HG02938 (cell line): Measurements from ENCODE around the gene ALDH18A1.
A peak's percentile ranks its signal among the peaks of the same experiment; 100 is the strongest.
"Not testable (repeated sequence)": the region's sequence is repeated elsewhere in the genome, so short reads cannot be mapped to it uniquely, and the experiment has no call there.

Experiments
- ATAC-seq: cut with Tn5 transposase; IDR thresholded peaks from one replicate; pipeline ENCODE4 v1.9.1; 2021; ENCODE audit warnings: mild to moderate bottlenecking, moderate library complexity; ENCODE audit not compliant: unreplicated experiment

Gene ALDH18A1

GRCh38 chr10:95656291-95657164 lies at the start of gene ALDH18A1:
Gene ALDH18A1 (minus strand): TSS chr10:95656711. CDS start chr10:95653377, 3,334 bp downstream.
- peak; percentile 80 for ATAC-seq

- no peak for ATAC-seq
Observed at GRCh38 chr10:95698415-95698814, 41.9 kb upstream of the ALDH18A1 start.

GRCh38 chr10:95697429-95697828 lies 40.9 kb upstream of the ALDH18A1 start:
- ATAC-seq = peak; percentile 22

- ATAC-seq = no peak
Observed at GRCh38 chr10:95694665-95695064, 38.2 kb upstream of the ALDH18A1 start.

GRCh38 chr10:95693668-95694534 lies 37.4 kb upstream of the ALDH18A1 start, which contains the start of gene TCTN3:
Gene TCTN3 (minus strand): TSS chr10:95693927. CDS start chr10:95693899, 28 bp downstream.
- ATAC-seq = peak; percentile 99

- no peak for ATAC-seq
Observed at GRCh38 chr10:95693071-95693667, 36.7 kb upstream of the ALDH18A1 start.

GRCh38 chr10:95691281-95691680 lies 34.8 kb upstream of the ALDH18A1 start:
- no peak for ATAC-seq

GRCh38 chr10:95688648-95689047 lies 32.1 kb upstream of the ALDH18A1 start:
- ATAC-seq = no peak

- no peak for ATAC-seq
Observed at GRCh38 chr10:95683966-95684365, 27.5 kb upstream of the ALDH18A1 start.

- ATAC-seq = no peak
Observed at GRCh38 chr10:95675403-95676116, 19.0 kb upstream of the ALDH18A1 start.

- ATAC-seq = no peak
Observed at GRCh38 chr10:95674643-95675042, 18.1 kb upstream of the ALDH18A1 start.

- ATAC-seq = not testable (repeated sequence)
Observed at GRCh38 chr10:95672641-95673040, 16.1 kb upstream of the ALDH18A1 start.

- no peak for ATAC-seq
Observed at GRCh38 chr10:95664543-95664942, 8.0 kb upstream of the ALDH18A1 start.

- no peak for ATAC-seq
Observed at GRCh38 chr10:95663496-95663895, 7.0 kb upstream of the ALDH18A1 start.

- ATAC-seq = no peak
Observed at GRCh38 chr10:95661818-95662217, 5.3 kb upstream of the ALDH18A1 start.

GRCh38 chr10:95660283-95660682 lies 3.8 kb upstream of the ALDH18A1 start:
- no peak for ATAC-seq

- no peak for ATAC-seq
Observed at GRCh38 chr10:95657250-95657649, 739 bp upstream of the ALDH18A1 start.

- ATAC-seq = peak; percentile 15
Observed at GRCh38 chr10:95655571-95656290, 780 bp downstream of the ALDH18A1 start.

GRCh38 chr10:95653895-95654294 lies 2.6 kb downstream of the ALDH18A1 start:
- no peak for ATAC-seq
